HEK293 (cell line): ENCODE data around the gene HOXD1.

Experiments used
- BCL11B ChIP-seq: fragments of 450-650 bp; formaldehyde crosslinking; IDR thresholded peaks from 2 replicates; pipeline ENCODE4 v1.5.1; 2016; ENCODE audit warnings: low read depth, missing biosample characterization, missing genetic modification characterization
- GFI1B ChIP-seq: fragments of 450-650 bp; formaldehyde crosslinking; IDR thresholded peaks from 2 replicates; pipeline ENCODE4 v1.5.1; 2016; ENCODE audit warnings: missing biosample characterization, missing genetic modification characterization
- GLIS2 ChIP-seq: fragments of 450-650 bp; formaldehyde crosslinking; IDR thresholded peaks from 2 replicates; pipeline ENCODE4 v1.5.1; 2016; ENCODE audit warnings: missing biosample characterization, missing genetic modification characterization
- IKZF3 ChIP-seq: fragments of 450-650 bp; IDR thresholded peaks from 2 replicates; pipeline ENCODE4 v1.5.0; 2018; ENCODE audit warnings: missing biosample characterization, mild to moderate bottlenecking, missing genetic modification characterization, moderate library complexity
- TSHZ1 ChIP-seq: fragments of 450-650 bp; formaldehyde crosslinking; IDR thresholded peaks from 2 replicates; pipeline ENCODE4 v1.5.1; 2016; ENCODE audit warnings: missing biosample characterization, missing genetic modification characterization, borderline replicate concordance
- YY1 ChIP-seq: fragments of 450-650 bp; formaldehyde crosslinking; IDR thresholded peaks from 2 replicates; pipeline ENCODE4 v1.5.1; 2018; ENCODE audit warnings: missing biosample characterization, missing genetic modification characterization
- ZFP37 ChIP-seq: fragments of 450-650 bp; formaldehyde crosslinking; IDR thresholded peaks from 2 replicates; pipeline ENCODE4 v1.5.1; 2016; ENCODE audit warnings: missing biosample characterization, missing genetic modification characterization
- ZFP41 ChIP-seq: fragments of 450-650 bp; formaldehyde crosslinking; IDR thresholded peaks from 2 replicates; pipeline ENCODE4 v1.5.1; 2016; ENCODE audit warnings: missing biosample characterization, missing genetic modification characterization, borderline replicate concordance
- ZNF121 ChIP-seq: fragments of 450-650 bp; formaldehyde crosslinking; IDR thresholded peaks from 2 replicates; pipeline ENCODE4 v1.5.1; 2016; ENCODE audit warnings: missing biosample characterization, missing genetic modification characterization
- ZNF133 ChIP-seq: fragments of 450-650 bp; formaldehyde crosslinking; IDR thresholded peaks from 2 replicates; pipeline ENCODE4 v1.5.1; 2016; ENCODE audit warnings: missing biosample characterization, missing genetic modification characterization
- ZNF175 ChIP-seq: fragments of 450-650 bp; formaldehyde crosslinking; IDR thresholded peaks from 2 replicates; pipeline ENCODE4 v1.5.1; 2016; ENCODE audit warnings: missing biosample characterization, missing genetic modification characterization
- ZNF19 ChIP-seq: fragments of 450-650 bp; formaldehyde crosslinking; IDR thresholded peaks from 2 replicates; pipeline ENCODE4; 2016; ENCODE audit warnings: missing biosample characterization, missing genetic modification characterization, low read depth
- ZNF221 ChIP-seq: fragments of 450-650 bp; formaldehyde crosslinking; IDR thresholded peaks from 2 replicates; pipeline ENCODE4 v1.5.1; 2017; ENCODE audit warnings: missing biosample characterization, missing genetic modification characterization, borderline replicate concordance
- ZNF24 ChIP-seq: fragments of 450-650 bp; formaldehyde crosslinking; IDR thresholded peaks from 2 replicates; pipeline ENCODE4 v1.5.1; 2016; ENCODE audit warnings: missing biosample characterization, missing genetic modification characterization
- ZNF394 ChIP-seq: fragments of 450-650 bp; formaldehyde crosslinking; IDR thresholded peaks from 2 replicates; pipeline ENCODE4 v1.5.1; 2016; ENCODE audit warnings: missing biosample characterization, missing genetic modification characterization, mild to moderate bottlenecking, moderate library complexity, borderline replicate concordance
- ZNF433 ChIP-seq: fragments of 450-650 bp; formaldehyde crosslinking; IDR thresholded peaks from 2 replicates; pipeline ENCODE4 v1.5.1; 2016; ENCODE audit warnings: missing biosample characterization, missing genetic modification characterization, low read depth
- ZNF514 ChIP-seq: fragments of 450-650 bp; formaldehyde crosslinking; IDR thresholded peaks from 2 replicates; pipeline ENCODE4 v1.5.1; 2016; ENCODE audit warnings: missing biosample characterization, missing genetic modification characterization
- ZNF555 ChIP-seq: fragments of 450-650 bp; formaldehyde crosslinking; conservative IDR thresholded peaks from 2 replicates; pipeline ENCODE4 v1.5.1; 2017; ENCODE audit warnings: missing biosample characterization, mild to moderate bottlenecking, missing genetic modification characterization, inconsistent platforms
- ZNF560 ChIP-seq: fragments of 450-650 bp; formaldehyde crosslinking; IDR thresholded peaks from 2 replicates; pipeline ENCODE4 v1.5.1; 2017; ENCODE audit warnings: missing biosample characterization, missing genetic modification characterization, borderline replicate concordance
- ZNF600 ChIP-seq: fragments of 450-650 bp; formaldehyde crosslinking; IDR thresholded peaks from 2 replicates; pipeline ENCODE4 v1.5.1; 2016; ENCODE audit warnings: missing biosample characterization, missing genetic modification characterization
- ZNF621 ChIP-seq: fragments of 450-650 bp; formaldehyde crosslinking; IDR thresholded peaks from 2 replicates; pipeline ENCODE4 v1.5.1; 2017; ENCODE audit warnings: missing biosample characterization, missing genetic modification characterization
- ZNF623 ChIP-seq: fragments of 450-650 bp; formaldehyde crosslinking; IDR thresholded peaks from 2 replicates; pipeline ENCODE4 v1.5.1; 2016; ENCODE audit warnings: missing biosample characterization, missing genetic modification characterization
- ZNF624 ChIP-seq: fragments of 450-650 bp; formaldehyde crosslinking; IDR thresholded peaks from 2 replicates; pipeline ENCODE4 v1.5.1; 2017; ENCODE audit warnings: missing biosample characterization, missing genetic modification characterization
- ZNF660 ChIP-seq: fragments of 450-650 bp; IDR thresholded peaks from 2 replicates; pipeline ENCODE4 v1.5.1; 2018; ENCODE audit warnings: missing biosample characterization, mild to moderate bottlenecking, missing genetic modification characterization
- ZNF704 ChIP-seq: fragments of 450-650 bp; formaldehyde crosslinking; IDR thresholded peaks from 2 replicates; pipeline ENCODE4 v1.5.1; 2016; ENCODE audit warnings: missing biosample characterization, missing genetic modification characterization
- ZNF707 ChIP-seq: fragments of 450-650 bp; formaldehyde crosslinking; IDR thresholded peaks from 2 replicates; pipeline ENCODE4 v1.5.1; 2016; ENCODE audit warnings: missing biosample characterization, missing genetic modification characterization
- ZSCAN18 ChIP-seq: fragments of 450-650 bp; formaldehyde crosslinking; IDR thresholded peaks from 2 replicates; pipeline ENCODE4 v1.5.1; 2016; ENCODE audit warnings: missing biosample characterization, missing genetic modification characterization
- TF ChIP-seq, protein P1 (sequence below): fragments of 450-650 bp; formaldehyde crosslinking; IDR thresholded peaks from 2 replicates; pipeline ENCODE4 v1.5.1; 2016; ENCODE audit warnings: missing biosample characterization, missing genetic modification characterization
- TF ChIP-seq, protein P2 (sequence below): fragments of 450-650 bp; formaldehyde crosslinking; IDR thresholded peaks from 2 replicates; pipeline ENCODE4 v1.5.1; 2016; ENCODE audit warnings: missing biosample characterization, missing genetic modification characterization, low read depth

The HOXD1 gene

GRCh38 chr2:176157499-176158185 lies 30.8 kb upstream of the HOXD1 start (continued):
- TF ChIP-seq ZNF560 (tag by site-specific recombination) (no peak), ZNF623 (tag by site-specific recombination) (no peak), ZNF394 (tag by site-specific recombination) (peak; percentile 19; the same call in 1 of the 2 replicates), ZNF624 (tag by site-specific recombination) (no peak), ZNF555 (tag by site-specific recombination) (no peak), ZNF660 (tag by site-specific recombination) (no peak), GLIS2 (no peak), ZNF24 (tag by site-specific recombination) (0 out of 2 replicates have a peak, but pooled peaks have one; percentile 19), TSHZ1 (tag by site-specific recombination) (no peak), ZNF19 (tag by site-specific recombination) (no peak), ZNF175 (no peak), YY1 (tag by site-specific recombination) (peak; percentile 65), ZNF621 (no peak), ZNF433 (tag by site-specific recombination) (no peak), IKZF3 (tag by site-specific recombination) (no peak), ZNF707 (tag by site-specific recombination) (no peak), ZNF133 (no peak), ZNF600 (tag by site-specific recombination) (peak; percentile 62), ZSCAN18 (tag by site-specific recombination) (no peak), ZNF221 (tag by site-specific recombination) (no peak), ZFP41 (tag by site-specific recombination) (no peak), ZNF121 (no peak), GFI1B (0 out of 2 replicates have a peak, but pooled peaks have one; percentile 15), ZFP37 (tag by site-specific recombination) (peak; percentile 43; the same call in 1 of the 2 replicates), ZNF514 (no peak), ZNF704 (tag by site-specific recombination) (no peak), BCL11B (peak; percentile 36; the same call in 1 of the 2 replicates)
- TF ChIP-seq, protein P1, sequence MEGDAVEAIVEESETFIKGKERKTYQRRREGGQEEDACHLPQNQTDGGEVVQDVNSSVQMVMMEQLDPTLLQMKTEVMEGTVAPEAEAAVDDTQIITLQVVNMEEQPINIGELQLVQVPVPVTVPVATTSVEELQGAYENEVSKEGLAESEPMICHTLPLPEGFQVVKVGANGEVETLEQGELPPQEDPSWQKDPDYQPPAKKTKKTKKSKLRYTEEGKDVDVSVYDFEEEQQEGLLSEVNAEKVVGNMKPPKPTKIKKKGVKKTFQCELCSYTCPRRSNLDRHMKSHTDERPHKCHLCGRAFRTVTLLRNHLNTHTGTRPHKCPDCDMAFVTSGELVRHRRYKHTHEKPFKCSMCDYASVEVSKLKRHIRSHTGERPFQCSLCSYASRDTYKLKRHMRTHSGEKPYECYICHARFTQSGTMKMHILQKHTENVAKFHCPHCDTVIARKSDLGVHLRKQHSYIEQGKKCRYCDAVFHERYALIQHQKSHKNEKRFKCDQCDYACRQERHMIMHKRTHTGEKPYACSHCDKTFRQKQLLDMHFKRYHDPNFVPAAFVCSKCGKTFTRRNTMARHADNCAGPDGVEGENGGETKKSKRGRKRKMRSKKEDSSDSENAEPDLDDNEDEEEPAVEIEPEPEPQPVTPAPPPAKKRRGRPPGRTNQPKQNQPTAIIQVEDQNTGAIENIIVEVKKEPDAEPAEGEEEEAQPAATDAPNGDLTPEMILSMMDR (tag by site-specific recombination) = peak; percentile 47; the same call in 1 of the 2 replicates
- TF ChIP-seq, protein P2, sequence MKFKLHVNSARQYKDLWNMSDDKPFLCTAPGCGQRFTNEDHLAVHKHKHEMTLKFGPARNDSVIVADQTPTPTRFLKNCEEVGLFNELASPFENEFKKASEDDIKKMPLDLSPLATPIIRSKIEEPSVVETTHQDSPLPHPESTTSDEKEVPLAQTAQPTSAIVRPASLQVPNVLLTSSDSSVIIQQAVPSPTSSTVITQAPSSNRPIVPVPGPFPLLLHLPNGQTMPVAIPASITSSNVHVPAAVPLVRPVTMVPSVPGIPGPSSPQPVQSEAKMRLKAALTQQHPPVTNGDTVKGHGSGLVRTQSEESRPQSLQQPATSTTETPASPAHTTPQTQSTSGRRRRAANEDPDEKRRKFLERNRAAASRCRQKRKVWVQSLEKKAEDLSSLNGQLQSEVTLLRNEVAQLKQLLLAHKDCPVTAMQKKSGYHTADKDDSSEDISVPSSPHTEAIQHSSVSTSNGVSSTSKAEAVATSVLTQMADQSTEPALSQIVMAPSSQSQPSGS (tag by site-specific recombination) = no peak
